ENCODE data around the gene ZDHHC21.

ZDHHC21 gene

DNA sequence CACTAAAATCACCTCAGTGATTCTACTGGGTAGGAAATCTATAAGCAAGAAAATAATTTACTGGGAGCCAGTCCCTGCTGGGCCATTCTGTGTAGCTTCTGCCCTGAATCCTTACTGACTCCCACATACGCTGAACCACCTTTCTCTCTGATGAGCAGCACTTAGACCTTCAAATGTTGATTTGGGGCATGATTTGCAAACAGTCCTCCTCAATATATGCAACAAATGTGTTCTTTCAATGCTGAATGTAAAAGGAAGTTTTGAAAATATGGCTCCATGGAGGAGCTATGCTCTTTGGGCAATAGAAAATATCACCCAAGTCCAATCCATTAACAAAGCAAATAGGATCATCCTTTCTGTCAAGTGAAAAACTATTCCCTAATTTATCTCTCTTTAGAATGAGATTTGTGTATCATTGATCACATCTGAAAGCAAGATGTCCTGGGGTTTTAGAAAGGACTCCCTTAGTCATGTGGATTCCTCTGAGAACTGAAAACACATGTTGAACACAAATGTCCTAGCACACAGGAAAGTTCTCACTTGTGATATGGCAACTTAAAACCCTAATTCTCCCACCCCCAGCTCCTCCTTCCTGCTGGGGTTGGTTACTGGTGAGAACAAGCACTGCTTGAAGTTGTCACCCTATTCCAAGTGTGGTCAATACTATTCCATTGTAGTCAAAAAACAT is 38.2 kb upstream of the ZDHHC21 start:
- no peak overlapping the region for H3K27ac ChIP-seq (ENCODE audit: low read length)
- no peak overlapping the region for H3K9ac ChIP-seq (ENCODE audit: low read depth, low read length)
- no peak for TF ChIP-seq EZH2 (IDR thresholded peaks at IDR 0.05; ENCODE audit: borderline replicate concordance, low read depth, low read length, severe bottlenecking)
- TF ChIP-seq, protein P1, sequence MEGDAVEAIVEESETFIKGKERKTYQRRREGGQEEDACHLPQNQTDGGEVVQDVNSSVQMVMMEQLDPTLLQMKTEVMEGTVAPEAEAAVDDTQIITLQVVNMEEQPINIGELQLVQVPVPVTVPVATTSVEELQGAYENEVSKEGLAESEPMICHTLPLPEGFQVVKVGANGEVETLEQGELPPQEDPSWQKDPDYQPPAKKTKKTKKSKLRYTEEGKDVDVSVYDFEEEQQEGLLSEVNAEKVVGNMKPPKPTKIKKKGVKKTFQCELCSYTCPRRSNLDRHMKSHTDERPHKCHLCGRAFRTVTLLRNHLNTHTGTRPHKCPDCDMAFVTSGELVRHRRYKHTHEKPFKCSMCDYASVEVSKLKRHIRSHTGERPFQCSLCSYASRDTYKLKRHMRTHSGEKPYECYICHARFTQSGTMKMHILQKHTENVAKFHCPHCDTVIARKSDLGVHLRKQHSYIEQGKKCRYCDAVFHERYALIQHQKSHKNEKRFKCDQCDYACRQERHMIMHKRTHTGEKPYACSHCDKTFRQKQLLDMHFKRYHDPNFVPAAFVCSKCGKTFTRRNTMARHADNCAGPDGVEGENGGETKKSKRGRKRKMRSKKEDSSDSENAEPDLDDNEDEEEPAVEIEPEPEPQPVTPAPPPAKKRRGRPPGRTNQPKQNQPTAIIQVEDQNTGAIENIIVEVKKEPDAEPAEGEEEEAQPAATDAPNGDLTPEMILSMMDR (IDR thresholded peaks at IDR 0.05; ENCODE audit: borderline replicate concordance, extremely low read depth, low read length, poor library complexity, severe bottlenecking): no peak
- no peak overlapping the region for H3K4me2 ChIP-seq (ENCODE audit: insufficient read depth, low read length)
- no peaks in the 10 kb centered on the region for H3K79me2 ChIP-seq (ENCODE audit: insufficient read depth, low read length)
- no peak overlapping the region for H3K4me3 ChIP-seq (ENCODE audit: low read depth in 1 of 2, low read length in 2 of 2)
- no peaks in the 10 kb centered on the region for H4K20me1 ChIP-seq (ENCODE audit: insufficient read depth, low read length)
- DNase-seq (no peak), ATAC-seq (ENCODE audit: insufficient read depth, low read depth) (no peak)
- H3K27me3 ChIP-seq (ENCODE audit: insufficient read depth, low read length, poor library complexity): no peaks in the 10 kb centered on the region
- no peaks in the 10 kb centered on the region for H3K9me3 ChIP-seq (ENCODE audit: insufficient read depth, low read length, severe bottlenecking)
- no peaks in the 10 kb centered on the region for H3K4me1 ChIP-seq (ENCODE audit: insufficient read depth, low read length)
- no peaks in the 10 kb centered on the region for H3K36me3 ChIP-seq (ENCODE audit: insufficient read depth, low read length)
- no peak overlapping the region for H2AFZ ChIP-seq (ENCODE audit: low read depth, low read length)

DNA sequence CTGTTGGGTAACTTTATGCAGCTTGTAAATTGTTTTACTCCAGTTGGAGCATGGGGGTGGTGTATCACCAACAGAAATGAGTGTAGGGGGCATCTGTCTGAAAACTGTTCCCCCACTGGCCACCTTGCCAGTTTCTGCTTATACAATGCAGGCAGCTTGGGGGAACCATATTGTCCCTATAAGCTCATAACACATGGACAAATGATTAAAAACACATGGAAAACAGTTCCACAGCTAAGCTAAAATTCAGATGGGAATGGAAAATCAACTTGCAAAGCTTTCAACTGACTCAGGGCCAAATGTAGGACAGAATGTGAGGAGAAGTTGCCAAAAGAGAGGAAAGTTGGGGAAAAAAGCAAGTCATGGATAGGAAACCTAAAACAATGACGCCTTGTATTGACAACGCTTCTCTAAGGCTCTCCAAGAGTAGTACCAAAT is 37.2 kb upstream of the ZDHHC21 start:
- H3K9ac ChIP-seq (ENCODE audit: low read depth, low read length): no peak overlapping the region
- no peaks in the 10 kb centered on the region for H3K4me1 ChIP-seq (ENCODE audit: insufficient read depth, low read length)
- DNase-seq (no peak), ATAC-seq (ENCODE audit: insufficient read depth, low read depth) (no peak)
- H3K27ac ChIP-seq (ENCODE audit: low read length): no peak overlapping the region
- no peak for TF ChIP-seq EZH2 (IDR thresholded peaks at IDR 0.05; ENCODE audit: borderline replicate concordance, low read depth, low read length, severe bottlenecking)
- TF ChIP-seq, protein P1 (IDR thresholded peaks at IDR 0.05; ENCODE audit: borderline replicate concordance, extremely low read depth, low read length, poor library complexity, severe bottlenecking): no peak
- H3K36me3 ChIP-seq (ENCODE audit: insufficient read depth, low read length): no peaks in the 10 kb centered on the region
- no peaks in the 10 kb centered on the region for H3K27me3 ChIP-seq (ENCODE audit: insufficient read depth, low read length, poor library complexity)
- H4K20me1 ChIP-seq (ENCODE audit: insufficient read depth, low read length): no peaks in the 10 kb centered on the region
- H2AFZ ChIP-seq (ENCODE audit: low read depth, low read length): no peak overlapping the region
- no peaks in the 10 kb centered on the region for H3K79me2 ChIP-seq (ENCODE audit: insufficient read depth, low read length)
- no peak overlapping the region for H3K4me3 ChIP-seq (ENCODE audit: low read depth in 1 of 2, low read length in 2 of 2)
- H3K4me2 ChIP-seq (ENCODE audit: insufficient read depth, low read length): no peak overlapping the region
- H3K9me3 ChIP-seq (ENCODE audit: insufficient read depth, low read length, severe bottlenecking): no peaks in the 10 kb centered on the region

DNA sequence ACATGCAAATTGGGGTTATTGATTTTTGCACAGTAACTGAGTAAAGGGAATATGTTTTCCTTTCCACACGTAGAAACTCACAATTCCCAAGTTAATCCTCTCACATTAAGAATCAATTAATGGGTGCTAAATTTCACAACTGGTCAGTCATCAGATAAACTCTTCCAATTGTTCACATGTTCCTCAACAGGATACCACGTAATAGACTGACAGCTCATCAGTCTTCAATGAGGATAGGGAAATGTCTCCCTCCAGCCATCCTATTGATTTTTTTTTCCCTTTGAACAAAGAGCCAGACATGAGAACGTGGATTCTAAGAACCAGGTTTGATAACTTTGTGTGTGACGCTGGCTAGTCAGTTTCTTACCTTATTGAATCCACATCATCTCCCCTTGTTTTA is 30.1 kb upstream of the ZDHHC21 start:
- DNase-seq: no peak
- no peaks in the 10 kb centered on the region for H3K9me3 ChIP-seq (ENCODE audit: insufficient read depth, low read length, severe bottlenecking)
- no peaks in the 10 kb centered on the region for H3K27me3 ChIP-seq (ENCODE audit: insufficient read depth, low read length, poor library complexity)
- ATAC-seq (ENCODE audit: insufficient read depth, low read depth): no peak
- no peak overlapping the region for H3K27ac ChIP-seq (ENCODE audit: low read length)
- TF ChIP-seq EZH2 (IDR thresholded peaks at IDR 0.05; ENCODE audit: borderline replicate concordance, low read depth, low read length, severe bottlenecking): no peak
- TF ChIP-seq, protein P1 (IDR thresholded peaks at IDR 0.05; ENCODE audit: borderline replicate concordance, extremely low read depth, low read length, poor library complexity, severe bottlenecking): no peak
- H3K9ac ChIP-seq (ENCODE audit: low read depth, low read length): no peak overlapping the region
- H3K4me3 ChIP-seq (ENCODE audit: low read depth in 1 of 2, low read length in 2 of 2): no peak overlapping the region
- no peaks in the 10 kb centered on the region for H4K20me1 ChIP-seq (ENCODE audit: insufficient read depth, low read length)
- no peaks in the 10 kb centered on the region for H3K36me3 ChIP-seq (ENCODE audit: insufficient read depth, low read length)
- H3K4me1 ChIP-seq (ENCODE audit: insufficient read depth, low read length): no peaks in the 10 kb centered on the region
- H3K4me2 ChIP-seq (ENCODE audit: insufficient read depth, low read length): no peak overlapping the region
- no peaks in the 10 kb centered on the region for H3K79me2 ChIP-seq (ENCODE audit: insufficient read depth, low read length)
- H2AFZ ChIP-seq (ENCODE audit: low read depth, low read length): no peak overlapping the region

Measured in DND-41 (cell line).